NCI-H1105 treated with DMSO at 0.1 percent for 48 hours (cell line): ENCODE results near the gene ZDHHC11B.

ENCODE experiments used
- DNase-seq: peaks from one replicate; lab custom pipeline; 2025; lab: John Stamatoyannopoulos, UW

The ZDHHC11B gene

GRCh38 chr5:672329-673160 is 112.0 kb downstream of the ZDHHC11B start:
- peak; percentile 92 for DNase-seq

DNA sequence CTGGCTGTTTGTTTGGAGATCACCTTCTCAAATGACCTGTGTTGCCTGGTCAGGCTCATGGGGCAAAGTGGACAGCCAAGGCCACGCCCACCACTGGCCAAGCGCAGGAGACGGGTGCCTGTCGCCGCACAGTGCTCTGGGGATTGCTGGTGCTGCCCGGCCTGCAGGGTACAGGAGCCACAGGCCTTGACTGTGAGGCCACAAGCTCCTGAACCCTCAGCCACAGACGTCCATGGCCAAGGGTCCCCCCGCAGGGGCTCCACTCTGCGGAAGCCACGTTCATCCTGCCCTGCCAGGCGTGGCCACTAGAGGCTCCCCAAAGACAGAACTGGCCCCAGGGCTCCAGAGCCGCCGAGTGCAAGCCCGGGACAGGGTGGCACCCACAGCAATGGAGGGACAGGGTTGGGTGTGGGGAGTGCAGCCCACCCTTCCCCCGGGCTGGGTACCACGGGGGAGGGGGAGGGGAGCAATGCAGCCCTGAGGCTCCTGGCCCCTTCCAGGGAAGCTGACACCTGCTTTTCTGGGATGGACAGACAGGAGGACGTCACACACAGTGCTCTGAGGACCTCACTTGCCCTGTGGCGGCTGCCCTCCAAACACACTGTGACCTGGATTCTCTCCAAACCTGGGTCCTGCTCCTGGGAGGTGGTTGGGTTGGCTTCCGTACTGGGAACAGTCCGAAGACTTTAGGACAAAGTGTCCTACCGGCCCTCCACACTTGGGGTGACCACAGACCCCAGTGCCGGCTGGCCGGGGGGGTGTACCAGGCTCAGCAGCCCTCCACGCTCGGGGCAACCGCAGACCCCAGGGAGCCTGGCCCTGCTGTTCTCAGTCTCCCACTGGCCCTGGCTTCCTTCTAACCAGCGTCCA is 112.8 kb downstream of the ZDHHC11B start:
- DNase-seq: peak; percentile 59

GRCh38 chr5:670396-671270 is 113.9 kb downstream of the ZDHHC11B start:
- DNase-seq: no peak

- DNase-seq: no peak
These were observed 114.6 kb downstream of the ZDHHC11B start for GRCh38 chr5:669842-670395.

DNA sequence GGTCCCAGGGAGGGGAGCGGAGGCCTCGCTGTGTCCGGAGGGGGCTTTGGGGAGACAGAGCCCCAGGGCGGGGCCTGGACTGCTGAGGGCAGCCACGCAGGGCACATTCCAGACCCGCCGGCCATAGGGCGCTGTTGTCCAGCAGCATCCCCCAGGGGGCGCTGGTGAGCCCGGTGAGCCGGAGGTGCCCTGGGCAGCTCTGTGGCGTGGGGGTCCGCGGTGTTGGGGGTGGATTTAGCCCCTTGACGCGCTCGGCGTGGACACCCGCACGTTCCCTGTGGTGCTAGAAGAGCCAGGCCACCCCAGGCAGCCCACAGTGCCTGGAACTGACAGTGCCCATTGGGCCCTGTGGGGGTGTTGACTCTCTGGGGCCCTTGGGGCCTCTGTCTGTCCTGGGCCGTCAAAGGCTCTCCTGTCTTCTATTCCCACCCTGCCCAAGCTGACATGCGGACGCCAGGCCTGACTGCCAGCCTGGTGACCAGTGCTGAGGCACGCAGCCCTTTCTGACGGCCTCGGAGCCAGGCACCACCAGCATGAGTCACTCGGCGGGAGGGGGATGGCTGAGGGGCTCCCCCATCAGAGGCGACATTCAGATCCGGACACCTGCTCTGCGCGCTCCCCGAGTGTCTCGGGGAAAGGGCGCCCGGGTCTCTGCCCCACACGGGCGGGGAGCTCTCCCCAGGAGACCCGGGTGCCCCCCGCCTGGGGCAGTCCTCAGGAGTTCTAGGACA is 115.3 kb downstream of the ZDHHC11B start:
- DNase-seq: no peak

DNA sequence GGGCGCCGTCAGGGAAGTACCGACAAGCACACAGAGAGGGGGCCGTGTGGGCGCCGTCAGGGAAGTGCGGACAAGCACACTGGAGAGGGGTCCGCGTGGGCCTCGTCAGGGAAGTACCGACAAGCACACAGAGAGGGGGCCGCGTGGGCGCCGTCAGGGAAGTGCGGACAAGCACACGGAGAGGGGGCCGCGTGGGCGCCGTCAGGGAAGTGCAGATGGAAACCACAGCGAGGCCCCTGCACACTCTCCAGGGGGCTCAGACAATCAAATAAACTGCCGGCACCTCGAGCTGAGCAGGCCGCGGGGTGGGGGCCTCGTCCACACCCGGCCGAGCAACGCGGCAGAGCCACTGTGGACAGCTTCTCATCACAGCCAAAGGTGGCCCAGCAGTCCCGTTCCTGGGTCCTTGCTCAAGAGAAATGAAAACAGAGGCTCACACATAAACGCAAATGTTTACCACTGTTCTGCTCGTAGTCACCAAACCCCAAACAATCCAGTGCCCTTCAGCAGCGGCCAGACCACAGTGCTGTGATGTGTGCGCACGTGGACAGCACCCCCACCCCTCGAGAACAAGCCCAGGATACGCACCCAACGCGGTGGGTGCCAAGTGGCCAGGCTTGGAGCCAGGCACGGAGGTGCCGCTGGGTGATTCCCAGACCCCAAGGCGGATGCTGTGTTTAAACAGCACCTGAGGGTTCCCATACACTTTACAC is 116.1 kb downstream of the ZDHHC11B start:
- DNase-seq: no peak

DNA sequence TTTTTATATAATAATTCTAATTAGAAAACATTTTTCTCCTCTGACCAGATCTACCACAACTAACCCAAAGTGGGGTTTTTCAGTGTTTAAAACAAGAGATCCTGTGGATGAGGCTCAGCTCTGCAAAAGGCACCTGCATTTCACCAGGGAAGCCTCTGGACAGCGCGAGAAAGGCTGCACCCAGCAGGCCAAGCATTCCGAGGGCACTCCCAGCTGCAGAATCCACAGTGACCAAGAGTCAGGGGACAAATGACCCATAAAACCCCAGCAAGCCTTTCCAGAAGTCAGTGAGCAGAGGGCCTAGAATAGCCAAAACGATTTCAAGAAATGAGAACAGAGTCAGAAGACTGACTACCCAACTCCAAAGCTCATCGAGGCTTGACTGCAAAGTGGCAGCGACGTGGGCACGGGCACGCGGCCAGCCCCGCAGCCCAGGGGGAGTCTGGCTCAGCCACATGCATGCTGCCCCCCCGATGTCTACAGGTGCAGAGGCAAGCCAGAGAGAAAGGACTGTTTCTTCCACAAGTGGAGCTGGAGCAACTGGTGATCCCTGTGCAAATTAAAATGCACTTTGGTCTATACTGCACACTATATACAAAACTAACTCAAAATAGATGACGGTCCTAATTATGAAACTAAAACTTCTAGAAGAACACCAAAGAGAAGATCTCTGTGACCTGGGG is 117.6 kb downstream of the ZDHHC11B start:
- DNase-seq: no peak

DNA sequence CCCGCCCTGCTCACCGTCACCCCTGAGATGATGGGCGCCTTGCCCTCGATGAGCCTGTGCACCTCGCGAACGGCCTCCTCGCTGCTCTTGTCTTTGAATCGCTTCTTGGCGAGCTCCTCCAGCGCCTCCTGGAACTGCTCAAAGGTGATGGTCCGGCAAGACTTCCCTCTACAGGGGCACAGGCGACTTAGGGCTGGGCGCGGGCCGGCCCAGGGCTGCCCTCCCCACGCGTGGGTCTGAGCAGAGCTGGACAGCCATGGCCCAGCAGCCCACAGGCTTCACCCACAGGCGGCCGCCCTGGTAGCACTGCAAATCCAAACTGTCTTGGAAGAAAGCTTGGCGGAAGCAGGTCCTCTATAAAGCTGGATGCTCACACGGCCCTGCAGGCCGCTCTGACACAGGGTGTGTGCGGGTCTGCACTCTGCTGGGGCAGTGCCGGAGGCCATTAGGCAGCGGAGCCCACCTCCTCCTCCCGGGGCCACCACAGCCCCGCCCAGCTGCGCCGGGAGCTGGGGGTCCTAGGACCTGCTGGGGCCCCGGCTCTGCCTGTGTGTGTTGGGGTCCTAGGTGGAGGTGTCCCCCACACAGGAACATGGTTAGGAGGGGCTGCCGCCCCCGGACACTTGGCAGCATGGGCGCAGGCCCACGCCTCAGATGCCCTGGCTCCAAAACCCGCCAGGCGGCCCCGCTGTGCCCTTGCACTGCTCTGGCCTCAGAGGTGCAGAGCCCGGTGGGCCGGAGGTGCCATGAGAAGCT is 118.4 kb downstream of the ZDHHC11B start:
- DNase-seq: no peak

GRCh38 chr5:665541-665955 is 119.0 kb downstream of the ZDHHC11B start:
- no peak for DNase-seq

DNA sequence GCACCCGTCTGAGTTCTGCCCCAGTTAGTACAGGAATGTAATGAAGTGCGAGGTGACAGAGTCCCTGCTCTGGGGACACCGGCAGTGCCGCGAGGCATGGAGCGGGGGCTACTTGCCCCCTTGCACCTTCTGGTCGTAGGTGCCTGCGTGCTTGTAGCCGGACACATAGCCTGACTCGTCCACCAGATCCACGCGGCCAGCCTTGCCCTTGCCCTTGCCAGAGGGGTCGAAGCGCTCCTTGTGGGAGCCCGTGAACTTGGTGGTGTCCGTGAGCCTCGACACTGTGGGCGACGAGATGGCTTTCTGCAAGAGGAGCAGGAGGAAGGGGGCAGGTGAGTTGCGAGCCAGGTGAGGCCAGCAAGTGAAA is 119.6 kb downstream of the ZDHHC11B start:
- no peak for DNase-seq

DNA sequence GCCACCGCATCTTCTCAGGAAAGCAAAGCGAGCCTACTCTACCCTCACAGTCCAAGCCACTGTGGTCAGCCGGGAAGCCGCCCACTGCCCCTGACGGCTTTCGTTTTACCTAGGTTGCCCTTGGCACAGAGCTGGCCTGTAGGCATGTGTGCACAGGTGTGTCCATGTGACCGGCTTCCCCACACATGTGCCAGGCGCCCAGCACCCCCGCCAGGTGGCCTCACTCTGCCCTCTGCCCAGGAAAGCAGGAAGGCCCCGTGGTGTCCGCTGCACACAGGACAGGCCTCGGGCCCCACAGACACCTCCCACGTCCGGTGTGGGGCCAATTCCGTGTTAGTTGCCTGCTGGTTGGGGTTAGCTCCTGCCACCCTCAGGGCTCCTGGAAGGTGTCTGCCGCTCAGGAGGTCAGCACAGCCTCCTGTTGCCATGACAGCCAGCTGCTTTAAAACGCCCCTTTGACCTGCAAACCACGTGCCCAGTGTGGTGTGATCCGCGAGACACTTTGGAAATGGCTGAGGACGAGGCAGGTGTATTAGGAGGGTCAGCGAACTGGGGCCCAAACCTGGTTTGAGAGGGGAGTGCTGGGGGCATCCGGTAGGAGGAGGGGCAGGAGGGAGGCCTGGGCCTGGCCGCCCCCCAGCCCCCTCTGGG is 120.1 kb downstream of the ZDHHC11B start:
- no peak for DNase-seq

- no peak for DNase-seq
These were observed 120.8 kb downstream of the ZDHHC11B start for GRCh38 chr5:663436-664342.

GRCh38 chr5:662751-663435 is 121.6 kb downstream of the ZDHHC11B start:
- no peak for DNase-seq

GRCh38 chr5:661891-662750 is 122.4 kb downstream of the ZDHHC11B start:
- DNase-seq: no peak

DNA sequence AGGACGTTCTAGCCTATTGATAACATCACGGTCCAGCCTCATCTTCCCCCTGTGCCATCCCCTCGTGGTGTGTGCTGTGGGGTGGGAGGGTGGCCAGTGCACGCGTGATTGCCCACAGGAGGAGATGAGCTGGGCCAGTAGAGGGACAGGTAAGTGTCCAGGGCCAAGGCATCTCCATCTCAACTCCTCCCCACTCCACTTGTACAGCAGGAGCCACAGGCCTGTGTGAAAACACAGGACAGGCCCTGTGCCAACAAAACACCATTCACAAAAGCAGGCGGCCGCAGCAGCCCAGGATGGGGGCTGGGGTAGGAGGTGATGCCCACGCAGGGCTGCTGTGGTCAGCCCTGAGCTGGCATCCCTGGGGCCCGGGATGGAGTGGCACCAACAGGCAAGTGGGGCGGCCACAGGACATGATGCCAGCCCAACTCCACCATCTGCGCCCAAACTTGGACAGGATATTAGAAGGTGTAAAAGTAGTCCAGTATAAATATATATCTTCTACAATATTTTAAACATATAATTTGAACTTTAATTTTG is 124.0 kb downstream of the ZDHHC11B start:
- no peak for DNase-seq
